BJ (cell line): ENCODE results near the gene TARBP1. TPM values are rescaled to one million over a fixed set of nuclear protein-coding genes. Genes with fewer than 3 reads are reported as not detected.
A peak's percentile ranks its signal among the peaks of the same experiment; 100 is the strongest.

Source experiments
- CTCF ChIA-PET: fragments of 350-600 bp; formaldehyde crosslinking; extraction: SDS; loops from one replicate; lab custom pipeline; 2021; ENCODE audit warnings: antibody characterized with exemption, inconsistent platforms; lab: Yijun Ruan, JAX
- POLR2A ChIA-PET: fragments of 300-600 bp; sonication (Branson Sonifier 250); formaldehyde crosslinking; extraction: SDS; loops from one replicate; lab custom pipeline; 2021; ENCODE audit warnings: antibody characterized with exemption; lab: Charles Lee
- DNase-seq: peaks from one replicate; pipeline ENCODE4 v3.0.0-alpha.2; 2011; ENCODE audit warnings: low read depth
- H3K27me3 ChIP-seq: 2 replicates; pipeline ENCODE4 v1.6.0; 2011; ENCODE audit warnings: low read length; ENCODE audit not compliant: control insufficient read depth, insufficient read depth
- H3K36me3 ChIP-seq: 2 replicates; pipeline ENCODE4 v1.5.1; 2011; ENCODE audit warnings: low read length; ENCODE audit not compliant: control insufficient read depth, insufficient read depth
- H3K4me3 ChIP-seq: 2 replicates; pipeline ENCODE4 v1.5.1; 2011; ENCODE audit warnings: low read depth, mild to moderate bottlenecking, control low read depth, low read length
- CTCF ChIP-seq: IDR thresholded peaks from 2 replicates; pipeline ENCODE4 v1.5.1; 2011; ENCODE audit warnings: low read depth, mild to moderate bottlenecking, control low read depth, inconsistent platforms, low read length, moderate library complexity; ENCODE audit not compliant: insufficient read depth
- polyA plus RNA-seq: library from polyadenylated mRNA; depleted of rRNA; stranded (reverse); fragments of >200 nt; gene quantifications from 2 replicates; pipeline ENCODE4 v1.2.3, GENCODE V29; 2011

Gene TARBP1
- polyA plus RNA-seq, 1 experiment, result 7.4 TPM

- no peaks in the 10 kb centered on the region for H3K27me3 ChIP-seq
- ChIA-PET CTCF (interaction anchor here (0.6 to 4.0 kb wide), 45 partner anchors 9 to 1179 kb away, joined by 3 to 29 read pairs (median 5); partner anchors contain the start of gene TOMM20), POLR2A (interaction anchor here (0.7 to 1.0 kb wide), 2 partner anchors 14 to 584 kb away, joined by 3 to 4 read pairs; no protein-coding TSS in a partner anchor)
- peak; percentile 96 for TF ChIP-seq CTCF
- no peaks in the 10 kb centered on the region for H3K36me3 ChIP-seq
- no peak overlapping the region for H3K4me3 ChIP-seq
- DNase-seq, result no peak
Measured at GRCh38 chr1:234499119-234499942, 20.4 kb upstream of the TARBP1 start.

- ChIA-PET CTCF (interaction anchor here (0.6 to 4.0 kb wide), 25 partner anchors 8 to 630 kb away, joined by 3 to 29 read pairs (median 5); partner anchors contain the start of gene TOMM20), POLR2A (interaction anchor here (0.7 to 1.0 kb wide), 2 partner anchors 15 to 585 kb away, joined by 3 to 4 read pairs; no protein-coding TSS in a partner anchor)
- TF ChIP-seq CTCF, result no peak
- H3K36me3 ChIP-seq, result no peaks in the 10 kb centered on the region
- no peaks in the 10 kb centered on the region for H3K27me3 ChIP-seq
- no peak overlapping the region for H3K4me3 ChIP-seq
- no peak for DNase-seq
Measured at GRCh38 chr1:234498448-234499118, 19.6 kb upstream of the TARBP1 start.

- TF ChIP-seq CTCF, result no peak
- Histone ChIP-seq H3K4me3 (no peak overlapping the region), H3K36me3 (no peaks in the 10 kb centered on the region), H3K27me3 (no peaks in the 10 kb centered on the region)
- DNase-seq, result no peak
- ChIA-PET CTCF (interaction anchor here (0.6 to 3.1 kb wide), 3 partner anchors 107 to 586 kb away, joined by 3 to 21 read pairs (median 4); no protein-coding TSS in a partner anchor), POLR2A (no interaction called here)
Measured at GRCh38 chr1:234497589-234497988, 18.6 kb upstream of the TARBP1 start.

GRCh38 chr1:234495231-234495990 lies 16.4 kb upstream of the TARBP1 start:
- ChIA-PET POLR2A (interaction anchor here (0.6 to 0.7 kb wide), 4 partner anchors 9 to 116 kb away, joined by 3 read pairs; partner anchors contain the start of gene IRF2BP2), CTCF (interaction anchor here (0.6 to 2.5 kb wide), 9 partner anchors 8 to 598 kb away, joined by 3 to 14 read pairs (median 4); partner anchors contain the start of gene IRF2BP2)
- no peaks in the 10 kb centered on the region for H3K27me3 ChIP-seq
- peak; percentile 87 for DNase-seq
- peak overlapping the region; percentile 8 for H3K4me3 ChIP-seq
- no peak for TF ChIP-seq CTCF
- H3K36me3 ChIP-seq, result no peaks in the 10 kb centered on the region
